ENCODE results near the gene ZNF536. TPM values are rescaled to one million over a fixed set of nuclear protein-coding genes. Genes with fewer than 3 reads are reported as not detected.

Gene ZNF536
- total RNA-seq, 1 experiment from 2014 or later, result not detected

DNA sequence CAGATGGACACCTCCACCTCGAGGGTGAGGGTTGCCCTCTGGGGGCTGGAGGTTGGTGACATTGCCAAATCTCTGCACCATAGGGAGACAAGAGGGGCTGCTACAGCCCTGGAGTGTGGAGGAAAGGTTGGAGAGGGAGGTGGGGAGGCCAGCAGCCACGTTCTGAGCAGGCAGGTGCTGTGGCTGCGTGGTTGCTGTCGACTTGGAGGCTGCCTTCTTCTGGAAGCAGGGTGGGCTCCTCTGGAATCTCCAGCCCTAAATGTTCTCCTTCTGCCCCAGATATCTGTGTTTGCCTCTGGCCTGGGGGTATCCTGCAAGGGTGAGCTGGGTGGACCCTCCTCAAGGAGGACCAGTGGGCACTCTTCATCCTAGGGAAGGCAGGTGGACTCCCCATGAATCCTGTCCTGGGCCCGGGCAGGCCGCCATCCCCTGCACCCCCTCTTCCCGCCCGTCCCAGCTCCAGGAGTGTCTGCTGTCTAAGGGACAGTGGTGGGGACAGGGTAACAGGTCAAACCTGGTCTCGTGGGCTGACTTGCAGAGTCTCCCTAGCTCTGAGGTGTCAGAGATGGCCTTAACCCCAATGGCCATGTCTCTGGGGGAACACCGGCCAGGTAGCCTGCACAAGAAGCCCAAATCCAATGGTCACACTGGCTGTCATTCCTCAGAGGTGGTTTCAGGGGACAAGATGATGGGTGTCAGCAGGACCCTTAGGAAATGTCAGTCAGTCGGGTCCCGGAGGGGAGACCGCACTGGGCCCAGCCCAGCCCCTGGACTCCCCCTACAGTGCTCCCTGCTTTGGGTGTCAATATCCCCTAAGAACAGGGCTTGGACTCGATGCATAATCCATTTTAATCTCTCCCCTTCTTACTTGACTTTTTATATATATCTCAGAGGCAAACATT, 32.3 kb upstream of the ZNF536 start:
- no peak overlapping the region for H3K27ac ChIP-seq (ENCODE audit: low read length)
- H3K9ac ChIP-seq (ENCODE audit: low read length), result no peak overlapping the region
- H3K36me3 ChIP-seq (ENCODE audit: low read depth, low read length), result no peaks in the 10 kb centered on the region
- intact Hi-C loops (cut with micrococcal nuclease), result no loop called here
- H3K9me2 ChIP-seq (replicated peaks; ENCODE audit: low read length), result no peaks in the 10 kb centered on the region
- H3K27me3 ChIP-seq (ENCODE audit: low read length), result no peaks in the 10 kb centered on the region
- H3F3A ChIP-seq (ENCODE audit: low read length, unreplicated experiment), result no peaks in the 10 kb centered on the region
- TF ChIP-seq EZH2phosphoT487 (IDR thresholded peaks at IDR 0.05; ENCODE audit: borderline replicate concordance, low read length) (no peak), EZH2 (IDR thresholded peaks at IDR 0.05; ENCODE audit: low read length, unreplicated experiment) (no peak)
- TF ChIP-seq, protein P1, sequence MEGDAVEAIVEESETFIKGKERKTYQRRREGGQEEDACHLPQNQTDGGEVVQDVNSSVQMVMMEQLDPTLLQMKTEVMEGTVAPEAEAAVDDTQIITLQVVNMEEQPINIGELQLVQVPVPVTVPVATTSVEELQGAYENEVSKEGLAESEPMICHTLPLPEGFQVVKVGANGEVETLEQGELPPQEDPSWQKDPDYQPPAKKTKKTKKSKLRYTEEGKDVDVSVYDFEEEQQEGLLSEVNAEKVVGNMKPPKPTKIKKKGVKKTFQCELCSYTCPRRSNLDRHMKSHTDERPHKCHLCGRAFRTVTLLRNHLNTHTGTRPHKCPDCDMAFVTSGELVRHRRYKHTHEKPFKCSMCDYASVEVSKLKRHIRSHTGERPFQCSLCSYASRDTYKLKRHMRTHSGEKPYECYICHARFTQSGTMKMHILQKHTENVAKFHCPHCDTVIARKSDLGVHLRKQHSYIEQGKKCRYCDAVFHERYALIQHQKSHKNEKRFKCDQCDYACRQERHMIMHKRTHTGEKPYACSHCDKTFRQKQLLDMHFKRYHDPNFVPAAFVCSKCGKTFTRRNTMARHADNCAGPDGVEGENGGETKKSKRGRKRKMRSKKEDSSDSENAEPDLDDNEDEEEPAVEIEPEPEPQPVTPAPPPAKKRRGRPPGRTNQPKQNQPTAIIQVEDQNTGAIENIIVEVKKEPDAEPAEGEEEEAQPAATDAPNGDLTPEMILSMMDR (conservative IDR thresholded peaks at IDR 0.05; ENCODE audit: low read depth, low read length), result no peak
- DNase-seq, result no peak
- no peak for ATAC-seq
- H3K4me3 ChIP-seq (ENCODE audit: low read length), result no peak overlapping the region
- H3K9me3 ChIP-seq (ENCODE audit: low read length), result no peaks in the 10 kb centered on the region
- no TSS peak for BruUV-seq (replicated peaks)
- ChIA-PET CTCF (no interaction called here), POLR2A (ENCODE audit: unreplicated experiment) (no interaction called here)
- no peaks in the 10 kb centered on the region for H4K20me1 ChIP-seq (ENCODE audit: low read length)
- H2AFZ ChIP-seq (ENCODE audit: low read length), result no peak overlapping the region
- H3K79me2 ChIP-seq (ENCODE audit: low read length), result no peaks in the 10 kb centered on the region
- H3K4me2 ChIP-seq (ENCODE audit: low read length), result no peak overlapping the region
- H3K4me1 ChIP-seq (ENCODE audit: insufficient read depth, low read length), result no peaks in the 10 kb centered on the region

DNA sequence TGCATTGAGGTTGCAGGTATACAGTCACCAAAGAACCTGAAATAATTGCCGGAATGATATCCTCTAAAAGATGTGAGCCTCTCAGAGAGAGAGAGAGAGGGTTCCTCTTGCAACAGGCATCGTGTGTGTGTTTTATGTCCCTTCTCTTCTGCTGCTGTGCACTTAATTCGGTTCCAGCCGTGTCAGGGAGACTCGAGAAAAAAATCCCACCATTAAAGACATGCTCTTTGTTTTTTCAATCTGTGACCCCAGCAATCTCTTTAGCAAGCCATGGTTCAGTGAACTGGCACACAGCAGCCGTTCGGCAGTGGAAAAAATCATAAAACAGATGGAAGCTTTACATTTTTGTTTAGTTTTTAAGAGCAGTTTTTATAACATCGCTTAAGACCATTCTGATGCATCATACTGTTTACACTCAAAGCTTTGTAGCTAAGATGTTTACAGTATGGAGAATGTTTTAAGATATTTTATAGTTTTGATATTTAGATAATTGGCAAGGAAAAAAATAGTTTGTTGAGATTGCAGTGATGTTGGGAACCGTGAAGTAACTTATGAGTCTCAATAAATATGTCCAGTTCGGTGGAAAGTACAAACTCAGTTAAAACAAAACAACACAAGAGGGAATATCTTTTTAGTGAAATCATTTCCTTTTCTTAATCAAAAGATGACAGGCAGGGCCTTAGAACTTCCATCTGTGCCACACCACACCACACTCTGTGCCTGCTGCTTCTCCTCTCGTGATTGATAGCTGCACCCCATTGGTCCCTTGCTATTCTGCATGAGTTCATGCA, 31.2 kb upstream of the ZNF536 start:
- H3K9me2 ChIP-seq (replicated peaks; ENCODE audit: low read length), result no peaks in the 10 kb centered on the region
- TF ChIP-seq EZH2phosphoT487 (IDR thresholded peaks at IDR 0.05; ENCODE audit: borderline replicate concordance, low read length) (no peak), EZH2 (IDR thresholded peaks at IDR 0.05; ENCODE audit: low read length, unreplicated experiment) (no peak)
- TF ChIP-seq, protein P1 (conservative IDR thresholded peaks at IDR 0.05; ENCODE audit: low read depth, low read length), result no peak
- intact Hi-C loops (cut with micrococcal nuclease), result no loop called here
- no peak overlapping the region for H3K4me3 ChIP-seq (ENCODE audit: low read length)
- BruUV-seq (replicated peaks), result no TSS peak
- H3K27me3 ChIP-seq (ENCODE audit: low read length), result no peaks in the 10 kb centered on the region
- ATAC-seq (no peak), DNase-seq (no peak)
- H3K9me3 ChIP-seq (ENCODE audit: low read length), result no peaks in the 10 kb centered on the region
- ChIA-PET CTCF (no interaction called here), POLR2A (ENCODE audit: unreplicated experiment) (no interaction called here)
- no peak overlapping the region for H3K27ac ChIP-seq (ENCODE audit: low read length)
- no peaks in the 10 kb centered on the region for H3K4me1 ChIP-seq (ENCODE audit: insufficient read depth, low read length)
- no peak overlapping the region for H3K4me2 ChIP-seq (ENCODE audit: low read length)
- no peaks in the 10 kb centered on the region for H3F3A ChIP-seq (ENCODE audit: low read length, unreplicated experiment)
- H2AFZ ChIP-seq (ENCODE audit: low read length), result no peak overlapping the region
- H4K20me1 ChIP-seq (ENCODE audit: low read length), result no peaks in the 10 kb centered on the region
- no peaks in the 10 kb centered on the region for H3K36me3 ChIP-seq (ENCODE audit: low read depth, low read length)
- H3K79me2 ChIP-seq (ENCODE audit: low read length), result no peaks in the 10 kb centered on the region
- no peak overlapping the region for H3K9ac ChIP-seq (ENCODE audit: low read length)
